ENCODE results near the gene DNM3. TPM values are rescaled to one million over a fixed set of nuclear protein-coding genes. Genes with fewer than 3 reads are reported as not detected.
A peak's percentile ranks its signal among the peaks of the same experiment; 100 is the strongest.

Gene DNM3
- total RNA-seq, 1 donor, result 0.72 TPM

- H3K4me3 ChIP-seq (ENCODE audit: insufficient read depth, low read length), result no peak overlapping the region
- H3K27ac ChIP-seq (ENCODE audit: low read depth, low read length), result no peak overlapping the region
- H3K4me1 ChIP-seq (ENCODE audit: insufficient read depth, low read length), result peaks cover 18% of the 10 kb centered on the region
- H3K9me3 ChIP-seq (ENCODE audit: low read depth, low read length), result no peaks in the 10 kb centered on the region
- H3K36me3 ChIP-seq (ENCODE audit: insufficient read depth, low read length), result no peaks in the 10 kb centered on the region
- DNase-seq (ENCODE audit: insufficient read length, low spot score, missing footprints), result no peak
- H3K4me2 ChIP-seq (ENCODE audit: insufficient read depth, low read length), result no peak overlapping the region
- H3K79me2 ChIP-seq (ENCODE audit: insufficient read depth, low read length), result no peaks in the 10 kb centered on the region
- no peaks in the 10 kb centered on the region for H3K27me3 ChIP-seq (ENCODE audit: insufficient read depth, low read length)
- no peaks in the 10 kb centered on the region for H4K20me1 ChIP-seq (ENCODE audit: insufficient read depth, low read length)
- TF ChIP-seq CTCF (IDR thresholded peaks at IDR 0.05; ENCODE audit: extremely low read depth, low read depth, low read length), result no peak
- no peak overlapping the region for H2AFZ ChIP-seq (ENCODE audit: low read length)
Measured at GRCh38 chr1:172289448-172289847, 448.1 kb downstream of the DNM3 start.

GRCh38 chr1:172292840-172293239 lies 451.5 kb downstream of the DNM3 start:
- no peaks in the 10 kb centered on the region for H4K20me1 ChIP-seq (ENCODE audit: insufficient read depth, low read length)
- no peaks in the 10 kb centered on the region for H3K9me3 ChIP-seq (ENCODE audit: low read depth, low read length)
- H3K4me3 ChIP-seq (ENCODE audit: insufficient read depth, low read length), result no peak overlapping the region
- no peak for DNase-seq (ENCODE audit: insufficient read length, low spot score, missing footprints)
- no peak for TF ChIP-seq CTCF (IDR thresholded peaks at IDR 0.05; ENCODE audit: extremely low read depth, low read depth, low read length)
- H3K4me2 ChIP-seq (ENCODE audit: insufficient read depth, low read length), result no peak overlapping the region
- H2AFZ ChIP-seq (ENCODE audit: low read length), result no peak overlapping the region
- no peaks in the 10 kb centered on the region for H3K36me3 ChIP-seq (ENCODE audit: insufficient read depth, low read length)
- peaks cover 3% of the 10 kb centered on the region for H3K4me1 ChIP-seq (ENCODE audit: insufficient read depth, low read length)
- H3K27ac ChIP-seq (ENCODE audit: low read depth, low read length), result no peak overlapping the region
- H3K79me2 ChIP-seq (ENCODE audit: insufficient read depth, low read length), result no peaks in the 10 kb centered on the region
- H3K27me3 ChIP-seq (ENCODE audit: insufficient read depth, low read length), result no peaks in the 10 kb centered on the region

- Histone ChIP-seq H3K4me3 (ENCODE audit: insufficient read depth, low read length) (no peak overlapping the region), H3K9me3 (ENCODE audit: low read depth, low read length) (no peaks in the 10 kb centered on the region), H3K27me3 (ENCODE audit: insufficient read depth, low read length) (no peaks in the 10 kb centered on the region), H3K27ac (ENCODE audit: low read depth, low read length) (no peak overlapping the region), H2AFZ (ENCODE audit: low read length) (no peak overlapping the region), H3K4me1 (ENCODE audit: insufficient read depth, low read length) (peaks cover 3% of the 10 kb centered on the region), H3K4me2 (ENCODE audit: insufficient read depth, low read length) (no peak overlapping the region), H3K36me3 (ENCODE audit: insufficient read depth, low read length) (no peaks in the 10 kb centered on the region), H3K79me2 (ENCODE audit: insufficient read depth, low read length) (no peaks in the 10 kb centered on the region), H4K20me1 (ENCODE audit: insufficient read depth, low read length) (no peaks in the 10 kb centered on the region)
- no peak for TF ChIP-seq CTCF (IDR thresholded peaks at IDR 0.05; ENCODE audit: extremely low read depth, low read depth, low read length)
- peak; percentile 23 for DNase-seq (ENCODE audit: insufficient read length, low spot score, missing footprints)
Measured at GRCh38 chr1:172293429-172293828, 452.1 kb downstream of the DNM3 start.

- no peak for DNase-seq (ENCODE audit: insufficient read length, low spot score, missing footprints)
- Histone ChIP-seq H3K4me3 (ENCODE audit: insufficient read depth, low read length) (no peak overlapping the region), H3K4me2 (ENCODE audit: insufficient read depth, low read length) (peak overlapping the region; percentile 27), H4K20me1 (ENCODE audit: insufficient read depth, low read length) (no peaks in the 10 kb centered on the region), H3K36me3 (ENCODE audit: insufficient read depth, low read length) (no peaks in the 10 kb centered on the region), H3K79me2 (ENCODE audit: insufficient read depth, low read length) (no peaks in the 10 kb centered on the region), H2AFZ (ENCODE audit: low read length) (peak overlapping the region; percentile 54), H3K4me1 (ENCODE audit: insufficient read depth, low read length) (peaks cover under 1% of the 10 kb centered on the region), H3K9me3 (ENCODE audit: low read depth, low read length) (no peaks in the 10 kb centered on the region), H3K27ac (ENCODE audit: low read depth, low read length) (no peak overlapping the region), H3K27me3 (ENCODE audit: insufficient read depth, low read length) (no peaks in the 10 kb centered on the region)
- no peak for TF ChIP-seq CTCF (IDR thresholded peaks at IDR 0.05; ENCODE audit: extremely low read depth, low read depth, low read length)
Measured at GRCh38 chr1:172298141-172298540, 456.8 kb downstream of the DNM3 start.

Data from osteoblast (primary cell).